Endodermal cell (in vitro differentiated cells): Measurements from ENCODE around the gene IL31RA. TPM values are rescaled to one million over a fixed set of nuclear protein-coding genes. Genes with fewer than 3 reads are reported as not detected.

Source experiments
- DNase-seq: peaks from one replicate; pipeline ENCODE4 v3.0.0-alpha.2; 2017
- H3K27ac ChIP-seq: 2 replicates; pipeline ENCODE4 v1.5.1; 2013; ENCODE audit warnings: mild to moderate bottlenecking, low read depth, low read length, moderate library complexity
- H3K27me3 ChIP-seq: 2 replicates; pipeline ENCODE4 v1.6.1; 2013; ENCODE audit warnings: mild to moderate bottlenecking, low read length, moderate library complexity; ENCODE audit not compliant: insufficient read depth, control insufficient read depth, poor library complexity, severe bottlenecking
- H3K36me3 ChIP-seq: 2 replicates; pipeline ENCODE4 v1.7.0; 2013; ENCODE audit warnings: mild to moderate bottlenecking, low read length, moderate library complexity; ENCODE audit not compliant: control insufficient read depth, insufficient read depth
- H3K4me1 ChIP-seq: one replicate; pipeline ENCODE4 v1.7.0; 2013; ENCODE audit warnings: low read length; ENCODE audit not compliant: control insufficient read depth, insufficient read depth
- H3K4me3 ChIP-seq: 2 replicates; pipeline ENCODE4 v1.5.1; 2013; ENCODE audit warnings: mild to moderate bottlenecking, low read length, moderate library complexity
- H3K9ac ChIP-seq: 2 replicates; pipeline ENCODE4 v1.6.1; 2013; ENCODE audit warnings: mild to moderate bottlenecking, low read length, moderate library complexity; ENCODE audit not compliant: poor library complexity, severe bottlenecking; ENCODE audit errors: extremely low read depth
- H3K9me3 ChIP-seq: 2 replicates; pipeline ENCODE4 v1.6.1; 2013; ENCODE audit warnings: mild to moderate bottlenecking, low read length, moderate library complexity; ENCODE audit not compliant: control insufficient read depth
- H3K27ac Mint-ChIP-seq: 2 replicates; pipeline ENCODE4 v1.8.0; 2020; ENCODE audit warnings: mixed read lengths
- H3K27me3 Mint-ChIP-seq: 2 replicates; pipeline ENCODE4 v1.8.0; 2021; ENCODE audit warnings: mild to moderate bottlenecking, mixed read lengths; ENCODE audit not compliant: insufficient read depth
- H3K36me3 Mint-ChIP-seq: 2 replicates; pipeline ENCODE4 v1.8.0; 2020; ENCODE audit warnings: low read depth, mixed read lengths
- H3K4me1 Mint-ChIP-seq: 2 replicates; pipeline ENCODE4 v1.8.0; 2020; ENCODE audit warnings: mixed read lengths
- H3K4me3 Mint-ChIP-seq: 2 replicates; pipeline ENCODE4 v1.8.0; 2020; ENCODE audit warnings: mild to moderate bottlenecking, moderate library complexity, mixed read lengths
- H3K9me3 Mint-ChIP-seq: 2 replicates; pipeline ENCODE4 v1.8.0; 2020; ENCODE audit warnings: mild to moderate bottlenecking, mixed read lengths
- CTCF ChIP-seq: fragments of 200-600 bp; sonication (generic); conservative IDR thresholded peaks from 2 replicates; pipeline ENCODE4 v1.5.0; 2021; ENCODE audit warnings: antibody characterized with exemption, mild to moderate bottlenecking
- WGBS, 2 experiments: methylation state at CpG; one replicate each; pipeline versions ENCODE4 v1.1.5 to v1.1.7; 2013; ENCODE audit warnings: missing lambda C conversion rate in 2 of 2, mixed read lengths in 1 of 2; ENCODE audit not compliant: insufficient coverage in 1 of 2, insufficient read length in 1 of 2; 5-methylcytosine and 5-hydroxymethylcytosine counted together
- total RNA-seq, 2 donors: library from RNA; stranded (reverse); fragmentation: NEBNext Ultra II Directional in 1 of 2; extraction: Animal tissue kit (Norgen Biotek cat#: 25700) in 1 of 2; gene quantifications; 2 replicates in 1 of 2; 3 replicates in 1 of 2; pipeline ENCODE4 v1.2.1, GENCODE V29; 2021

IL31RA gene
- total RNA-seq, 2 donors from 2014 or later = not detected

DNA sequence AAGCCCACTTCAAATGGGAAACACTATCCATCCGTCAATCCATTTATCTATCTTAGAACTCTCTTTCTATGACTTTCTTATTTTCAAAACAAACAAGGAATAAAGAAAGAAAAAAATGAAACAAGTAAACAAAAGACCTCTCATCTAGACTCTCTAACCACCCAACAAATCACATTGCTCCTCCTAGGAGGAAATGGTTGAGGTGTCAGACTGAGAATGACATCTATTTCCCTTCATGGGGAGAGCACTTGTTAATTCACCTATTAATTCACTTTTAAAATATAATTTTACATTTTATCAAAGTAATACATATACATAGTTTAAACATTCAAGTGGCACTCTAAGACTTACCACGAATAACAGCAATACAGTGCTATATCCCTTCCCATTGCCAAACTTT lies 2.4 kb upstream of the IL31RA start:
- no peak for TF ChIP-seq CTCF
- 91 to 100% methylated on average over 1 to 2 of the region's 2 CpGs for WGBS, 2 experiments

GRCh38 chr5:55851675-55851979 lies 470 bp downstream of the IL31RA start:
- no peak overlapping the region for H3K27ac ChIP-seq
- no peaks in the 10 kb centered on the region for H3K9me3 Mint-ChIP-seq
- DNase-seq = no peak
- H3K4me1 Mint-ChIP-seq = no peaks in the 10 kb centered on the region
- no peaks in the 10 kb centered on the region for H3K9me3 ChIP-seq
- TF ChIP-seq CTCF = no peak
- H3K27ac Mint-ChIP-seq = no peak overlapping the region
- no peak overlapping the region for H3K9ac ChIP-seq
- H3K4me3 ChIP-seq = no peak overlapping the region
- H3K4me1 ChIP-seq = no peaks in the 10 kb centered on the region
- WGBS, 2 experiments = 97 to 100% methylated on average over 2 of the region's 2 CpGs
- no peak overlapping the region for H3K4me3 Mint-ChIP-seq
- H3K36me3 Mint-ChIP-seq = no peaks in the 10 kb centered on the region
- no peaks in the 10 kb centered on the region for H3K27me3 ChIP-seq
- H3K36me3 ChIP-seq = no peaks in the 10 kb centered on the region
- H3K27me3 Mint-ChIP-seq = no peaks in the 10 kb centered on the region

More for the DNA sequence above, 2.4 kb upstream of the IL31RA start:
- Mint-ChIP-seq H3K36me3 (no peaks in the 10 kb centered on the region), H3K27ac (no peak overlapping the region), H3K4me1 (no peaks in the 10 kb centered on the region), H3K4me3 (no peak overlapping the region), H3K9me3 (peaks cover 5% of the 10 kb centered on the region), H3K27me3 (no peaks in the 10 kb centered on the region)
- Histone ChIP-seq H3K27me3 (no peaks in the 10 kb centered on the region), H3K9me3 (no peaks in the 10 kb centered on the region), H3K4me3 (no peak overlapping the region), H3K36me3 (no peaks in the 10 kb centered on the region), H3K4me1 (no peaks in the 10 kb centered on the region), H3K9ac (no peak overlapping the region), H3K27ac (no peak overlapping the region)
- no peak for DNase-seq

GRCh38 chr5:55852503-55852902 lies 1.3 kb downstream of the IL31RA start:
- H3K27me3 Mint-ChIP-seq = no peaks in the 10 kb centered on the region
- Histone ChIP-seq H3K27ac (no peak overlapping the region), H3K4me1 (no peaks in the 10 kb centered on the region), H3K9ac (no peak overlapping the region), H3K36me3 (no peaks in the 10 kb centered on the region), H3K9me3 (no peaks in the 10 kb centered on the region), H3K27me3 (no peaks in the 10 kb centered on the region), H3K4me3 (no peak overlapping the region)
- TF ChIP-seq CTCF = no peak
- no peak for DNase-seq
- H3K9me3 Mint-ChIP-seq = no peaks in the 10 kb centered on the region
- no peak overlapping the region for H3K4me3 Mint-ChIP-seq
- H3K4me1 Mint-ChIP-seq = no peaks in the 10 kb centered on the region
- WGBS, 2 experiments = 84 to 87% methylated on average over 3 of the region's 3 CpGs
- H3K36me3 Mint-ChIP-seq = no peaks in the 10 kb centered on the region
- no peak overlapping the region for H3K27ac Mint-ChIP-seq
